Measurements from ENCODE around the gene NPW.

- TF ChIP-seq CTCF (conservative IDR thresholded peaks at IDR 0.05 in 1 of 2, IDR thresholded peaks at IDR 0.05 in 1 of 2; ENCODE audit: low read depth in 1 of 2, low read length in 2 of 2) (no peak), EZH2 (IDR thresholded peaks at IDR 0.05; ENCODE audit: low read length, missing control alignments) (no peak)
Observed at GRCh38 chr16:2058872-2059271, 39.3 kb downstream of the NPW start.
